SK-N-MC (cell line): ENCODE data around the gene UFSP1.

Experiments used
- EZH2 ChIP-seq: fragments of 200-600 bp; sonication (generic); IDR thresholded peaks from one replicate; pipeline ENCODE4 v1.6.1; 2017; ENCODE audit warnings: antibody characterized with exemption
- POLR2AphosphoS5 ChIP-seq: IDR thresholded peaks from 2 replicates; pipeline ENCODE4 v1.6.1; 2012; ENCODE audit warnings: mild to moderate bottlenecking, low read depth, low read length, borderline replicate concordance

GRCh38 chr7:100847360-100847759 is 42.2 kb downstream of the UFSP1 start:
- no peak for TF ChIP-seq POLR2AphosphoS5
- no peak for TF ChIP-seq EZH2
